HG03571 (cell line): ENCODE measurements around the gene C3orf70.
"Not testable (repeated sequence)": the region's sequence is repeated elsewhere in the genome, so short reads cannot be mapped to it uniquely, and the experiment has no call there.

Experiments
- ATAC-seq: cut with Tn5 transposase; IDR thresholded peaks from one replicate; pipeline ENCODE4 v1.9.1; 2021; ENCODE audit not compliant: unreplicated experiment

C3orf70 gene

GRCh38 chr3:185151101-185151963 is 1.5 kb downstream of the C3orf70 start:
- no peak for ATAC-seq

- no peak for ATAC-seq
These were observed 2.3 kb downstream of the C3orf70 start for GRCh38 chr3:185150561-185150960.

- no peak for ATAC-seq
These were observed 3.3 kb downstream of the C3orf70 start for GRCh38 chr3:185149591-185149990.

- no peak for ATAC-seq
These were observed 7.3 kb downstream of the C3orf70 start for GRCh38 chr3:185145511-185145910.

- ATAC-seq: no peak
These were observed 8.1 kb downstream of the C3orf70 start for GRCh38 chr3:185144784-185145183.

GRCh38 chr3:185137821-185138220 is 15.0 kb downstream of the C3orf70 start:
- ATAC-seq: no peak

GRCh38 chr3:185134509-185134908 is 18.4 kb downstream of the C3orf70 start:
- no peak for ATAC-seq

GRCh38 chr3:185131602-185132256 is 21.1 kb downstream of the C3orf70 start:
- ATAC-seq: no peak

- ATAC-seq: no peak
These were observed 23.8 kb downstream of the C3orf70 start for GRCh38 chr3:185129083-185129482.

- ATAC-seq: no peak
These were observed 26.7 kb downstream of the C3orf70 start for GRCh38 chr3:185126201-185126600.

GRCh38 chr3:185120126-185120525 is 32.7 kb downstream of the C3orf70 start:
- ATAC-seq: no peak

- no peak for ATAC-seq
These were observed 37.5 kb downstream of the C3orf70 start for GRCh38 chr3:185115371-185115770.

- ATAC-seq: no peak
These were observed 38.1 kb downstream of the C3orf70 start for GRCh38 chr3:185114756-185115155.

- no peak for ATAC-seq
These were observed 40.7 kb downstream of the C3orf70 start for GRCh38 chr3:185112186-185112585.

GRCh38 chr3:185109012-185109411 is 43.8 kb downstream of the C3orf70 start:
- ATAC-seq: not testable (repeated sequence)

GRCh38 chr3:185106256-185106890 is 46.5 kb downstream of the C3orf70 start:
- not testable (repeated sequence) for ATAC-seq

GRCh38 chr3:185103359-185104127 is 49.3 kb downstream of the C3orf70 start:
- ATAC-seq: no peak

- no peak for ATAC-seq
These were observed 58.2 kb downstream of the C3orf70 start for GRCh38 chr3:185094697-185095096.

GRCh38 chr3:185093116-185093515 is 59.7 kb downstream of the C3orf70 start:
- ATAC-seq: no peak

- ATAC-seq: no peak
These were observed 62.0 kb downstream of the C3orf70 start for GRCh38 chr3:185090811-185091210.

GRCh38 chr3:185089751-185090150 is 63.1 kb downstream of the C3orf70 start:
- no peak for ATAC-seq
